Fibroblast of mammary gland (primary cell): ENCODE data around the gene NADSYN1.

Experiments
- DNase-seq: peaks from one replicate; pipeline ENCODE4 v3.0.0-alpha.2; 2010; ENCODE audit warnings: low read depth
- H3K4me3 ChIP-seq: 2 replicates; pipeline ENCODE4 v1.5.1; 2011; ENCODE audit warnings: low read depth, mild to moderate bottlenecking, low read length, moderate library complexity; ENCODE audit not compliant: control insufficient read depth
- CTCF ChIP-seq: conservative IDR thresholded peaks from 2 replicates; pipeline ENCODE4 v1.5.1; 2011; ENCODE audit warnings: low read depth, low read length, inconsistent platforms; ENCODE audit not compliant: control insufficient read depth, insufficient read depth

Gene NADSYN1

GRCh38 chr11:71461696-71462095 is 8.7 kb downstream of the NADSYN1 start:
- DNase-seq, result no peak
- no peak overlapping the region for H3K4me3 ChIP-seq
- no peak for TF ChIP-seq CTCF

- no peak overlapping the region for H3K4me3 ChIP-seq
- no peak for DNase-seq
- no peak for TF ChIP-seq CTCF
Observed at GRCh38 chr11:71462726-71463125, 9.7 kb downstream of the NADSYN1 start.

- TF ChIP-seq CTCF, result no peak
- H3K4me3 ChIP-seq, result no peak overlapping the region
- no peak for DNase-seq
Observed at GRCh38 chr11:71463331-71464211, 10.6 kb downstream of the NADSYN1 start.

- no peak for DNase-seq
- no peak for TF ChIP-seq CTCF
- no peak overlapping the region for H3K4me3 ChIP-seq
Observed at GRCh38 chr11:71465054-71465453, 12.1 kb downstream of the NADSYN1 start.

- DNase-seq, result no peak
- H3K4me3 ChIP-seq, result no peak overlapping the region
- no peak for TF ChIP-seq CTCF
Observed at GRCh38 chr11:71466358-71466757, 13.4 kb downstream of the NADSYN1 start.

GRCh38 chr11:71467164-71467563 is 14.2 kb downstream of the NADSYN1 start:
- no peak for DNase-seq
- H3K4me3 ChIP-seq, result no peak overlapping the region
- no peak for TF ChIP-seq CTCF
